Measurements from ENCODE around the gene GYPB.
"Not testable (repeated sequence)": the region's sequence is repeated elsewhere in the genome, so short reads cannot be mapped to it uniquely, and the experiment has no call there.

DNA sequence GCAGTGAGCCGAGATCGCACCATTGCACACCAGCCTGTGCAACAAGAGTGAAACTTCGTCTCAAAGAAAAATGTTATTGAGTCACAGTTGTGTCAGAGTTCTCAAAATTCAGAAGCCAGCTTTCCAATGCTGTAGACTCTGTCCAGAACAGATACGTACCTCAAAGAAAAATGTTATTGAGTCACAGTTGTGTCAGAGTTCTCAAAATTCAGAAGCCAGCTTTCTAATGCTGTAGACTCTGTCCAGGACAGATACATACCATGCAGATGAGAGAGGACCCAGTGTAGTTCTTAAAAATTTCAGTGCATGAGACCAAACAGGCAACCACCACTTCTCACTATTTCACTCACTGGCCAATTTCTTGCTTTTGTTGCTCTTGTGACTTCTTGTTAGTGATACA, 68.2 kb downstream of the GYPB start:
- TF ChIP-seq, protein P1, sequence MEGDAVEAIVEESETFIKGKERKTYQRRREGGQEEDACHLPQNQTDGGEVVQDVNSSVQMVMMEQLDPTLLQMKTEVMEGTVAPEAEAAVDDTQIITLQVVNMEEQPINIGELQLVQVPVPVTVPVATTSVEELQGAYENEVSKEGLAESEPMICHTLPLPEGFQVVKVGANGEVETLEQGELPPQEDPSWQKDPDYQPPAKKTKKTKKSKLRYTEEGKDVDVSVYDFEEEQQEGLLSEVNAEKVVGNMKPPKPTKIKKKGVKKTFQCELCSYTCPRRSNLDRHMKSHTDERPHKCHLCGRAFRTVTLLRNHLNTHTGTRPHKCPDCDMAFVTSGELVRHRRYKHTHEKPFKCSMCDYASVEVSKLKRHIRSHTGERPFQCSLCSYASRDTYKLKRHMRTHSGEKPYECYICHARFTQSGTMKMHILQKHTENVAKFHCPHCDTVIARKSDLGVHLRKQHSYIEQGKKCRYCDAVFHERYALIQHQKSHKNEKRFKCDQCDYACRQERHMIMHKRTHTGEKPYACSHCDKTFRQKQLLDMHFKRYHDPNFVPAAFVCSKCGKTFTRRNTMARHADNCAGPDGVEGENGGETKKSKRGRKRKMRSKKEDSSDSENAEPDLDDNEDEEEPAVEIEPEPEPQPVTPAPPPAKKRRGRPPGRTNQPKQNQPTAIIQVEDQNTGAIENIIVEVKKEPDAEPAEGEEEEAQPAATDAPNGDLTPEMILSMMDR (tag by site-specific recombination; IDR thresholded peaks at IDR 0.05) = not testable (repeated sequence)
- TF ChIP-seq, protein P2, sequence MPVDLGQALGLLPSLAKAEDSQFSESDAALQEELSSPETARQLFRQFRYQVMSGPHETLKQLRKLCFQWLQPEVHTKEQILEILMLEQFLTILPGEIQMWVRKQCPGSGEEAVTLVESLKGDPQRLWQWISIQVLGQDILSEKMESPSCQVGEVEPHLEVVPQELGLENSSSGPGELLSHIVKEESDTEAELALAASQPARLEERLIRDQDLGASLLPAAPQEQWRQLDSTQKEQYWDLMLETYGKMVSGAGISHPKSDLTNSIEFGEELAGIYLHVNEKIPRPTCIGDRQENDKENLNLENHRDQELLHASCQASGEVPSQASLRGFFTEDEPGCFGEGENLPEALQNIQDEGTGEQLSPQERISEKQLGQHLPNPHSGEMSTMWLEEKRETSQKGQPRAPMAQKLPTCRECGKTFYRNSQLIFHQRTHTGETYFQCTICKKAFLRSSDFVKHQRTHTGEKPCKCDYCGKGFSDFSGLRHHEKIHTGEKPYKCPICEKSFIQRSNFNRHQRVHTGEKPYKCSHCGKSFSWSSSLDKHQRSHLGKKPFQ (tag by site-specific recombination; IDR thresholded peaks at IDR 0.05) = not testable (repeated sequence)
